IMR-90 (cell line): ENCODE data around the gene COL4A1. TPM values are rescaled to one million over a fixed set of nuclear protein-coding genes. Genes with fewer than 3 reads are reported as not detected.
A peak's percentile ranks its signal among the peaks of the same experiment; 100 is the strongest.

Experiments used
- ATAC-seq: fragments of 200-7000 bp; cut with Tn5 transposase; 2 replicates; pipeline ENCODE4 v1.9.1; 2020; ENCODE audit warnings: low read depth, mild to moderate bottlenecking, moderate library complexity
- BruUV-seq: library from RNA; stranded (reverse); fragments of 400-500 nt; replicated peaks from 2 replicates; lab custom pipeline; 2021; lab: Mats Ljungman, UMichigan
- CTCF ChIA-PET: fragments of 300-600 bp; formaldehyde crosslinking; extraction: SDS; loops from one replicate; lab custom pipeline; 2021; ENCODE audit warnings: antibody characterized with exemption; lab: Yijun Ruan, JAX
- POLR2A ChIA-PET: fragments of 300-600 bp; sonication (Branson Sonifier 250); formaldehyde crosslinking; loops from one replicate; lab custom pipeline; 2022; ENCODE audit warnings: antibody characterized with exemption; ENCODE audit not compliant: unreplicated experiment; lab: Charles Lee
- DNase-seq: peaks from one replicate; pipeline ENCODE4 v3.0.0; 2013
- H2AFZ ChIP-seq: replicated peaks from 2 replicates; pipeline ENCODE3; 2013; ENCODE audit warnings: low read length, mild to moderate bottlenecking; ENCODE audit not compliant: poor library complexity
- H2AK5ac ChIP-seq: 2 replicates; pipeline ENCODE4 v1.6.1; 2013; ENCODE audit warnings: low read depth, low read length, inconsistent platforms
- H2AK9ac ChIP-seq: replicated peaks from 2 replicates; pipeline ENCODE3; 2013; ENCODE audit warnings: mild to moderate bottlenecking, low read depth, low read length, moderate library complexity; ENCODE audit not compliant: poor library complexity
- H2BK120ac ChIP-seq: 2 replicates; pipeline ENCODE4 v1.6.1; 2013; ENCODE audit warnings: low read depth, low read length, inconsistent platforms
- H2BK15ac ChIP-seq: 3 replicates; pipeline ENCODE4 v1.6.1; 2013; ENCODE audit warnings: low read depth, low read length, inconsistent platforms
- H2BK20ac ChIP-seq: 2 replicates; pipeline ENCODE4 v1.6.1; 2013; ENCODE audit warnings: low read depth, mild to moderate bottlenecking, inconsistent platforms, low read length, moderate library complexity
- H2BK5ac ChIP-seq: 2 replicates; pipeline ENCODE4 v1.6.1; 2013; ENCODE audit warnings: mild to moderate bottlenecking, low read depth, low read length, inconsistent platforms; ENCODE audit not compliant: poor library complexity, severe bottlenecking
- H3K14ac ChIP-seq: replicated peaks from 2 replicates; pipeline ENCODE4 v1.6.1; 2013; ENCODE audit warnings: low read depth, low read length, inconsistent platforms
- H3K18ac ChIP-seq: 2 replicates; pipeline ENCODE4 v1.6.1; 2013; ENCODE audit warnings: low read depth, low read length, control low read depth
- H3K23ac ChIP-seq: 2 replicates; pipeline ENCODE4 v1.6.1; 2013; ENCODE audit warnings: low read depth, low read length, inconsistent platforms
- H3K27ac ChIP-seq: 2 replicates; pipeline ENCODE4 v1.5.1; 2013; ENCODE audit warnings: mild to moderate bottlenecking, control low read depth, low read length; ENCODE audit not compliant: insufficient read depth
- H3K27me3 ChIP-seq: 2 replicates; pipeline ENCODE4 v1.6.1; 2013; ENCODE audit warnings: low read length; ENCODE audit not compliant: control insufficient read depth, insufficient read depth
- H3K36me3 ChIP-seq: 2 replicates; pipeline ENCODE4 v1.6.1; 2013; ENCODE audit warnings: low read length, mixed read lengths; ENCODE audit not compliant: control insufficient read depth, insufficient read depth
- H3K4ac ChIP-seq: 2 replicates; pipeline ENCODE4 v1.6.1; 2013; ENCODE audit warnings: low read depth, low read length, inconsistent platforms
- H3K4me1 ChIP-seq: 2 replicates; pipeline ENCODE4 v1.6.1; 2013; ENCODE audit warnings: low read length, mixed read lengths; ENCODE audit not compliant: control insufficient read depth, insufficient read depth
- H3K4me2 ChIP-seq: 2 replicates; pipeline ENCODE4 v1.6.1; 2013; ENCODE audit warnings: low read depth, mild to moderate bottlenecking, control low read depth, low read length, moderate library complexity
- H3K4me3 ChIP-seq: 2 replicates; pipeline ENCODE4 v1.5.1; 2013; ENCODE audit warnings: low read depth, mild to moderate bottlenecking, control low read depth, low read length, moderate library complexity; ENCODE audit not compliant: insufficient read depth
- H3K56ac ChIP-seq: 2 replicates; pipeline ENCODE4 v1.6.1; 2013; ENCODE audit warnings: low read length, inconsistent platforms; ENCODE audit not compliant: insufficient read depth; ENCODE audit errors: extremely low read depth
- H3K79me1 ChIP-seq, 2 experiments: 2 replicates each; pipeline ENCODE4 v1.6.1; 2013; ENCODE audit warnings: low read length in 2 of 2, inconsistent platforms in 1 of 2, low read depth in 1 of 2
- H3K9ac ChIP-seq: 2 replicates; pipeline ENCODE4 v1.6.1; 2013; ENCODE audit warnings: low read depth, low read length, control low read depth
- H3K9me1 ChIP-seq: 2 replicates; pipeline ENCODE4 v1.6.1; 2013; ENCODE audit warnings: low read length, inconsistent platforms; ENCODE audit not compliant: insufficient read depth
- H3K9me3 ChIP-seq: 2 replicates; pipeline ENCODE4 v1.6.1; 2013; ENCODE audit warnings: low read length; ENCODE audit not compliant: control insufficient read depth, insufficient read depth
- H4K20me1 ChIP-seq: 2 replicates; pipeline ENCODE4 v1.6.1; 2013; ENCODE audit warnings: low read length, inconsistent platforms; ENCODE audit not compliant: insufficient read depth
- H4K5ac ChIP-seq: 2 replicates; pipeline ENCODE4 v1.6.1; 2013; ENCODE audit warnings: mild to moderate bottlenecking, low read depth, low read length, control low read depth
- H4K8ac ChIP-seq, 2 experiments: 2 replicates each; pipeline ENCODE4 v1.6.1; 2013; ENCODE audit warnings: low read depth in 2 of 2, low read length in 2 of 2, control low read depth in 1 of 2, inconsistent platforms in 1 of 2
- H4K91ac ChIP-seq: 2 replicates; pipeline ENCODE4 v1.6.1; 2013; ENCODE audit warnings: low read depth, low read length, inconsistent platforms; ENCODE audit not compliant: insufficient read depth
- CEBPB ChIP-seq: IDR thresholded peaks from 2 replicates; pipeline ENCODE4 v1.6.1; 2012; ENCODE audit warnings: low read depth, low read length, improper control_type of control experiment
- CHD1 ChIP-seq: IDR thresholded peaks from 2 replicates; pipeline ENCODE4 v1.6.1; 2012; ENCODE audit warnings: low read depth, low read length, improper control_type of control experiment
- WGBS, 2 experiments: methylation state at CpG; one replicate each; pipeline versions ENCODE4 v1.1.5 to v1.1.7; 2013; ENCODE audit warnings: missing lambda C conversion rate in 2 of 2; ENCODE audit not compliant: insufficient read length in 1 of 2; ENCODE audit errors: extremely low coverage in 2 of 2; 5-methylcytosine and 5-hydroxymethylcytosine counted together
- dilution Hi-C: fragments of 300-500 bp; cut with HindIII; formaldehyde crosslinking; loops from one replicate; pipeline ENCODE4 v1.14.3; 2018; ENCODE audit warnings: low sequenced_read_pairs; ENCODE audit not compliant: unreplicated experiment
- in situ Hi-C: fragments of 300-500 bp; cut with MboI; formaldehyde crosslinking; loops from 3 replicates; pipeline ENCODE4 v1.14.3; 2019; ENCODE audit warnings: low sequenced_read_pairs, inconsistent platforms, mixed read lengths
- intact Hi-C: fragments of 100-400 bp; cut with micrococcal nuclease; formaldehyde crosslinking; loops from 2 replicates; pipeline ENCODE4 v1.10.0; 2022
- polyA plus RNA-seq, 3 experiments: library from polyadenylated mRNA; depleted of rRNA; stranded (reverse); fragments of >200 nt; gene quantifications; 2 replicates each; pipeline ENCODE4 v1.2.3, GENCODE V29; 2012; ENCODE audit warnings: low replicate concordance in 1 of 3
- total RNA-seq: library from RNA; depleted of rRNA; stranded (reverse); fragments of >200 nt; gene quantifications from 2 replicates; pipeline ENCODE4 v1.2.3, GENCODE V29; 2012

Gene COL4A1
- total and polyA plus RNA-seq, 2 of the 4 experiments (the other 2 are of a cell fraction), result 230 to 337 TPM

GRCh38 chr13:110214637-110215036 is 92.3 kb downstream of the COL4A1 start:
- ATAC-seq, result no peak
- Histone ChIP-seq H3K36me3 (peaks cover 36% of the 10 kb centered on the region), H2AK5ac (no peak overlapping the region), H3K4ac (no peak overlapping the region), H2BK5ac (no peak overlapping the region), H2BK20ac (no peak overlapping the region), H3K27me3 (no peaks in the 10 kb centered on the region), H3K9ac (no peak overlapping the region), H2BK15ac (no peak overlapping the region), H4K5ac (no peak overlapping the region), H2AK9ac (no peak overlapping the region), H3K4me1 (peaks cover 25% of the 10 kb centered on the region), H4K20me1 (peaks cover 67% of the 10 kb centered on the region), H3K23ac (no peak overlapping the region), H3K14ac (no peak overlapping the region), H3K18ac (no peak overlapping the region), H4K91ac (no peak overlapping the region), H2BK120ac (no peak overlapping the region), H3K9me3 (no peaks in the 10 kb centered on the region), H3K4me3 (no peak overlapping the region), H3K79me1 (peaks cover 62 to 83% of the 10 kb centered on the region in 2 experiments), H3K27ac (no peak overlapping the region), H3K56ac (no peak overlapping the region), H3K9me1 (peaks cover 47% of the 10 kb centered on the region), H2AFZ (no peak overlapping the region), H3K4me2 (no peak overlapping the region), H4K8ac (no peak overlapping the region)
- ChIA-PET POLR2A (no interaction called here), CTCF (no interaction called here)
- in situ Hi-C loops (loop anchor here (10.0 kb wide), 1 partner anchor 220 kb away; no protein-coding TSS in a partner anchor), dilution Hi-C loops (no loop called here), intact Hi-C loops (no loop called here)
- no TSS peak for BruUV-seq
- TF ChIP-seq CEBPB (peak; percentile 85), CHD1 (no peak)
- peak; percentile 56 for DNase-seq
- WGBS, 2 experiments, result no CpG with 5 or more reads among the region's 5 CpGs
